ENCODE measurements around the gene MGAT4A.

Gene MGAT4A

DNA sequence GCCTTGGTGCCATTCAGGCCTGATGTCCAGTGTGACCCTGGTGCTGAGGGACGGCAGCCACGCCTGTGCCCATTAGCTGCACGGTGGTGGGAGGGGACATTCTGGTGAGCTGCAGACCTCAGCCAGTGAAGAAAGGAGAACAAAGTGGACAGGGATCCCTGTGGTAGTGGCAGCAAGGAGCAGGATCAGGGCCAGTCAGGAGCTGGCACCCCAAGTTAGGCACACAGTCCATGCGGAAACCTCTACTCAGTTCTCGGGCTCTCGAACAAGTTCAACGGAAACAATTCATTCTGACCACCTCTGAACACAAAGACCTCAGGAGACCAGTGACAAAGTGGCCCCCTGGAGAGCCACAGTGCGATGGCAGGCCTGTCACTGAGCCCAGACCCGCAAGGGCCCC, 152.7 kb downstream of the MGAT4A start:
- no peaks in the 10 kb centered on the region for H3K4me1 Mint-ChIP-seq
- H3K27ac Mint-ChIP-seq, result no peak overlapping the region
- no peaks in the 10 kb centered on the region for H3K27me3 Mint-ChIP-seq
- peaks cover 10% of the 10 kb centered on the region for H3K36me3 Mint-ChIP-seq
- no peak overlapping the region for H3K4me3 Mint-ChIP-seq
- no peaks in the 10 kb centered on the region for H3K9me3 Mint-ChIP-seq

DNA sequence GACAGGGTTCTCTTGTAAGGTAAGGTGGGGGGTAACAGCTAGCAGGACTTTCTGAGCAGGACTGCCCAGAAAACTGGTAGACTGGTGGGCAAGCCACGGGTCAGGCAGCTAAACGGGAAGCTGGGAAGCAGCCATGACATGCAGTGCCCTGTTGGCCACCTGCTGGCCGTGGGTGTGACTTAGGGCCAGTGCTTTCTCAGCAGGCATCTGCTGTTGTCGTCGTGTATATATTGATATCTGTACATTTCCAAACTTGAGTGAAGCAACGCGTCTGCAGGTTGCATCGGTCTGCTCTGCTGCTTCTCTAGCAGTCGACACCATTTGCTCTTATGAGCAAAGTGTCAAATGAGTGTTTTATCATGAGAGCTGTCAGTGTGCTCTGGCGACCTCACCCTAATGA, 153.6 kb downstream of the MGAT4A start:
- H3K36me3 Mint-ChIP-seq, result peaks cover 10% of the 10 kb centered on the region
- H3K4me1 Mint-ChIP-seq, result no peaks in the 10 kb centered on the region
- H3K27ac Mint-ChIP-seq, result no peak overlapping the region
- H3K27me3 Mint-ChIP-seq, result no peaks in the 10 kb centered on the region
- H3K9me3 Mint-ChIP-seq, result no peaks in the 10 kb centered on the region
- H3K4me3 Mint-ChIP-seq, result no peak overlapping the region

DNA sequence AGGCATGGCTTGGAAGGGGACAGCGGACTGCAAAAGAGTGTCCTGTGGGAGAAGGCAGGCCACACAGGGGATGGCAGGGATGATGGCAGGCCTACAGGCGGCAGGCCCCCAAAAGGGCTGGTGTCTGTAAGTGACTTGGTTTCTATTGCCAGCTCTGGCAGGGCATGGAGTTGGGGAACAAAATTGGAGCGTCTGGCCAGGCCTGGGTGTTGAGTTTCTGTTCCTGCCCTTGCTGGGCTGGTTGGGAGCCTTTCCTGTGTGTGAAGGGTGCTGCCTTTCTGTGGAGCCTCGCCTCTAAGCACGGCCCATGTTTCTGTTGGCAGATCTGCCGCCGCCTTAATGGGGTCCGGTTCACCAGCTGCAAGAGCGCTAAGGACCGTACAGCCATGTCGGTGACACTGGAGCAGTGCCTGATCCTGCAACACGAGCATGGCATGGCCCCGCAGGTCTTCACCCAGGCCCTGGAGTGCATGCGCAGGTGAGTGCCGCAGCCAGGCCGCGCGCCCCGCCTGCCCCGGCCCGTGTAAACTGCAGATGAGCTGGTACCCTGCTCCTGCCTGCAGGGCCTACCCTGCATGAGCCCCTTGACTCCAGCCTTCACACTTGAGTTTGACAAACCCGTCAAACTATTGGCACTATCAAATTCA, 154.1 kb downstream of the MGAT4A start:
- H3K36me3 Mint-ChIP-seq, result peaks cover 10% of the 10 kb centered on the region
- H3K27me3 Mint-ChIP-seq, result no peaks in the 10 kb centered on the region
- H3K4me3 Mint-ChIP-seq, result no peak overlapping the region
- H3K9me3 Mint-ChIP-seq, result no peaks in the 10 kb centered on the region
- H3K27ac Mint-ChIP-seq, result no peak overlapping the region
- no peaks in the 10 kb centered on the region for H3K4me1 Mint-ChIP-seq

DNA sequence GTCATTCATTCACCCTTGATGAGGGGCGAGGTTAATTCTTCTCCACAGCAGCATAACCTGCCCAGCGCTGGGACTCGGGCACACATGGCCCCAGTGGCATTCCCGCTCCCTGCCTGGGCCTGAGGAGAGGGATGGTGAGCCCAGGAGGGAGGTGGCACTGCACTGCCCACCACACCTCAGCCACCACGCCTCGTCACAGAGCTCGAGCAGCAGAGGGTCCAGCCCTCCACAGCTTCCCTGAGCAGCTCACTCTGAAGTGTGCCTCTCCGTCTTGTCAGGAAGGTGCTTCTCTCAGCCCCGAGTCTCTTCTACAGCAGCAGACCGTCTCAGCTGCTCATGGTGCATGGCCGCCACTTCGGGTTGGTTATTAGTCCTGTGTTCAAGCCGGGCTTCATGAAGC, 157.5 kb downstream of the MGAT4A start:
- no peaks in the 10 kb centered on the region for H3K9me3 Mint-ChIP-seq
- no peak overlapping the region for H3K4me3 Mint-ChIP-seq
- H3K27me3 Mint-ChIP-seq, result no peaks in the 10 kb centered on the region
- peaks cover 14% of the 10 kb centered on the region for H3K36me3 Mint-ChIP-seq
- H3K27ac Mint-ChIP-seq, result no peak overlapping the region
- H3K4me1 Mint-ChIP-seq, result no peaks in the 10 kb centered on the region

DNA sequence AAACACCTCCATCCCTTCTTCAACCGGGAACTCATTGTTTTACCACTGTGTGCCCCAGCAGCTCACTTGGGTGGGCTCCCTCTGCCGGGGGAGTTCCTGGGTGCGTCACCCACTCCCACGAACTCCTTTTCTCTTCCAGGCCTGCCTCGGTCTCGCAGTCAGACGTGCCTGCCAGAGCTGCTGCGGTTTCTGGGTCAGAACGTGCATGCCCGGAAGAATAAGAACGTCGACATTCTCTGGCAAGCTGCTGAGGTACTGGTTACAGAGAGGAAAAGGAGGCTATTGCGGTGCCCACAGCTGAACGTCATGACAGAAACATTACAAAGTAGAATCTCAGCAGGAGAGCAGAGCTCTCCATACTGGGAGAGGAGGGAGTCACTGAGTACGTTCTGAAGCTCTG, 158.3 kb downstream of the MGAT4A start:
- no peak overlapping the region for H3K27ac Mint-ChIP-seq
- no peaks in the 10 kb centered on the region for H3K9me3 Mint-ChIP-seq
- H3K27me3 Mint-ChIP-seq, result no peaks in the 10 kb centered on the region
- no peaks in the 10 kb centered on the region for H3K4me1 Mint-ChIP-seq
- peaks cover 12% of the 10 kb centered on the region for H3K36me3 Mint-ChIP-seq
- no peak overlapping the region for H3K4me3 Mint-ChIP-seq

DNA sequence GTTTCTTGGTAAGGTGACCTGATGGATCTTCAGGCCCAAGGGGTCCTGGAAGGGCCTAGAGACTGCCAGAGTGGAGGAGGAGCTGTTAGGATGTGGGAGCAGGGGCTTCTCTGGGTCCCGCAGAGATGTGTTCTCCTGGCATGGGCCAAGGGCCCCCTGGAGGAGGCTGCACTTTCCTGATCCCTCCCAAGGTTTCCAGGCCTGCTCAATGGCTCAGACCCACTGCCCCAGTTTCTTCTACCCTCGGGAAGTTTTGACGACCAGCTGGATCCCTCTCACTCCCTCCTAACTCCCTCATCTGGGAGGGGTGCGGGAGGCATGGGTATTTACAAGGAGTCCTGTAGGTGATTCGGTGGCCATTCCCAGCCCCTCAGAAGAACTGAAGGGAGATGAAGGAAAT, 158.7 kb downstream of the MGAT4A start:
- H3K4me3 Mint-ChIP-seq, result no peak overlapping the region
- no peaks in the 10 kb centered on the region for H3K4me1 Mint-ChIP-seq
- H3K27me3 Mint-ChIP-seq, result no peaks in the 10 kb centered on the region
- no peaks in the 10 kb centered on the region for H3K9me3 Mint-ChIP-seq
- no peak overlapping the region for H3K27ac Mint-ChIP-seq
- peaks cover 14% of the 10 kb centered on the region for H3K36me3 Mint-ChIP-seq

DNA sequence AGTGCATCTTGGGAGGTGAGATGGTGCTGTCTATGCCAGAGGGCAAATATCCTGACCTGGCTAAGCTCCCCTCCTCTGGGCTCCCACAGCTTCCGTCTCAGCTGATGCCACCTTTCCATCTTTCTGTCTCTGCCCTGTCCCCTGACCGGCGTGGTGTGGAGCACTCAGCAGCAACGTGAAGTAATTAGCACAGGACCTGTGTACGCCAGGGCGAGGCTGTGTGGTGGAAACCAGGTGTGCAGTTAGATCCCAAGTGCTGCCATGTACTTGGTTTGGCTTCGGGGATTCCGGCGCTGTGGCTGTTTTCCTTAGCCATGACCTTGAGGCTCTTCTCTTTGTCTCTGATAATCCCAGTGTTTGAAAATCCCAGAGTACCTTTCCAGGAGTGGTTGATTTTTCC, 159.1 kb downstream of the MGAT4A start:
- Mint-ChIP-seq H3K27me3 (no peaks in the 10 kb centered on the region), H3K9me3 (no peaks in the 10 kb centered on the region), H3K36me3 (peaks cover 14% of the 10 kb centered on the region), H3K4me1 (no peaks in the 10 kb centered on the region), H3K27ac (no peak overlapping the region), H3K4me3 (no peak overlapping the region)

DNA sequence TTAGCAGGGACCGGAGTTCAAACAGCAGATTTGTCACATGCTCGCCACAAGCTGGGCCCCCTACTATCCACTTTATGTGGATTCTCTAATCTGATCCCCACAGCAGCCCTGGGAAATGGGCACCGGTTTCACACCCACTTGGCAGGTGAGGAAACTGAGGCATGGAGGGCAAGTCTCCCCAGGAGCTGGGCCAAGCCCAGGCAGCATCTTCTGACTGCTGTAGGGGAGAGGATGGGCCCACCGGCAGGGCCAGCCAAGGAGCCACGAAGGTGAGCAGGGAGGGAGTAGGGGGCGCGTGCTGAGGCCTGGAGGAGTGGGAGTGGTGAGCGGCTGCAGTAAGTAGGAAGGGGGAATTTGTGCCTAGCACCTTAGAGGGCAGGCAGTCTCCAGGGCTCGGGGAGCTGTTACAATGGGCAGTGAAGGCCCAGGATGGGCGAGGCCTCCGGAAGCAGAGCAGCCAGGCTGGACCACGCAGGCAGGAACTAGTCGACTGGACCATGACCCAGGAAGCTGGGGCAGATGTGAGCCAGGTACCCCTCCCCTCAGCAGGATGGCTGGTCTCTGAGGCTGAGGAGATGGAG, 159.7 kb downstream of the MGAT4A start:
- H3K27ac Mint-ChIP-seq, result no peak overlapping the region
- H3K36me3 Mint-ChIP-seq, result peaks cover 14% of the 10 kb centered on the region
- H3K4me1 Mint-ChIP-seq, result no peaks in the 10 kb centered on the region
- no peak overlapping the region for H3K4me3 Mint-ChIP-seq
- no peaks in the 10 kb centered on the region for H3K9me3 Mint-ChIP-seq
- no peaks in the 10 kb centered on the region for H3K27me3 Mint-ChIP-seq

DNA sequence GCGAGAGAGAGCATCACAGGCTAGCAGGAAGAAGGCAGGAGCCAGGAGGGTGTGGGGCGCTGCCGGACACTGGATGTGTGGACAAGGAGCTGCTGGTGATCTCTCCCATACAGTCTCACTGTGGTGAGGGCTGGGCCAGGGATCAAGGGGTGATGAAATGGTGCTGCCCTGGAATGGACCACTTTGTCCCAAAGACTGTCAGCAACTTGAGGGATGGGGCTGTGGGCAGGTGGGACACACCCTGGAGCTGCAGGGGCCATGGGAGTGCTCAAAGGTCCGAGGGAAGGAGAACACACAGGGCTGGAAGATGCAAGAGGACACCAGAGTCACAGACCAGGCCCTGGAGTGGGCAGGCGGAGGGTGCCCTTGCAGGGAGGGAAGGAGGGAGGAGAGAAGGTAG, 160.6 kb downstream of the MGAT4A start:
- Mint-ChIP-seq H3K27ac (no peak overlapping the region), H3K9me3 (no peaks in the 10 kb centered on the region), H3K4me3 (no peak overlapping the region), H3K4me1 (no peaks in the 10 kb centered on the region), H3K27me3 (no peaks in the 10 kb centered on the region), H3K36me3 (peaks cover 14% of the 10 kb centered on the region)

DNA sequence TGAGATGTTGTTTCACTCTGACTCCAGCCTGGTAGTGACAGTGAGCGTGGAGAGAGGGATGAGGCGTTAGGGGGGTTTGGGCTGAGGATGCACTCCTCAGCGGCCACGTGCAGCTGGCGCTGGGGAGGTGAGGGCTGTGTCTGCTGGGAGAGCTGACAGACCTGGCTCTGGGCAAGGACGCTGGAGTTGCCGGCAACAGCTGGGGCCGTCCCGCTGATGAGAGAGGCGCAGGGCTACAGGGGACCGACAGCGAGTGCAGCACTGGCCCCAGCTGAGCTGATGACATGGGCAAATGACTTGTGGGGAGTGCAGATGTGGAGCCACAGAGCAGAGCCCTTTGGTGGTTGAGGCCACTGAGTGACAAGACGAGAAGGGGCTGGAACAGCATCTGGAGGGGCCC, 161.0 kb downstream of the MGAT4A start:
- Mint-ChIP-seq H3K9me3 (no peaks in the 10 kb centered on the region), H3K4me1 (no peaks in the 10 kb centered on the region), H3K36me3 (peaks cover 14% of the 10 kb centered on the region), H3K27ac (no peak overlapping the region), H3K4me3 (no peak overlapping the region), H3K27me3 (no peaks in the 10 kb centered on the region)

DNA sequence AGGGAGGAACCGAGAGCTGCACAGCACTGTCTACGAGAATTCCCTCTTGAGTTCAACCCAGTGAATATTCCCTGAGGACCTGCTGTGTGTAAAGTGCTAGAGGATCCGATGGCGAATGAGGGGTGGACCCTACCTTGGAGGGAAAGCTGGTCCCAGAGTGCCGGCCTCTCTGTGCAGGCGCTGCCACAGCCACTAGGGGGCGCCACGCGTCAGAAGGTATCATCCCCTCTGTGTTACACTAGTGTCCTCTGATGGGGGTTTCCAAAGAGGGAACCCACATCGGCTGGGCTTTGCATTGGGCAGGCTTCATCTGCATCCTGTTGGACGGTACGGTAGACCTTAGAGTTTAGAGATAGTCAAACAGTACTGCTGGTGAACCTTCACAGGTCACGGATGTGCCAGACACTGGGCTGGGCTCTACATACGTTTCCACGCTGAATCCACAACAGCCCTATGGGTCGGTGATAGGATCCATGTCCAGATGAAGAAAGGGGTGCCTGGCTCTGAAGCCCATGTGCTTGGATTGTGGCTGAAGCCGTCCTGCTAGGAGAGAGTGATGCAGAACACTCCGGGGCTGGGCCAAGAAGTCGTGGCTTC, 161.6 kb downstream of the MGAT4A start:
- Mint-ChIP-seq H3K36me3 (peaks cover 14% of the 10 kb centered on the region), H3K4me3 (no peak overlapping the region), H3K4me1 (no peaks in the 10 kb centered on the region), H3K27me3 (no peaks in the 10 kb centered on the region), H3K9me3 (no peaks in the 10 kb centered on the region), H3K27ac (no peak overlapping the region)

Data from activated naive CD4-positive, alpha-beta T cell treated with anti-CD3 and anti-CD28 coated beads, Interleukin-2, amount 50 U/mL, for 24 hours (primary cell).